Suprapubic skin (tissue), 4 donors: Measurements from ENCODE around the gene ZBTB20. TPM values are rescaled to one million over a fixed set of nuclear protein-coding genes. Genes with fewer than 3 reads are reported as not detected.

Experiments
- DNase-seq, 2 donors: peaks; one replicate each; pipeline ENCODE4 v3.0.0-alpha.2; 2019; ENCODE audit warnings: low spot score in 2 of 2
- H3K27ac ChIP-seq: fragments of 200-600 bp; sonication (generic); one replicate; pipeline ENCODE4 v1.5.1; 2019
- H3K27me3 ChIP-seq: fragments of 200-600 bp; sonication (generic); one replicate; pipeline ENCODE4 v1.5.1; 2019
- H3K36me3 ChIP-seq: fragments of 200-600 bp; sonication (generic); one replicate; pipeline ENCODE4 v1.5.1; 2019
- H3K4me1 ChIP-seq: fragments of 200-600 bp; sonication (generic); one replicate; pipeline ENCODE4 v1.5.1; 2019
- H3K4me3 ChIP-seq: fragments of 200-600 bp; sonication (generic); one replicate; pipeline ENCODE4 v1.5.1; 2019; ENCODE audit warnings: mild to moderate bottlenecking
- H3K9me3 ChIP-seq: fragments of 200-600 bp; sonication (generic); one replicate; pipeline ENCODE4 v1.5.1; 2019
- CTCF ChIP-seq, 2 donors: fragments of 200-600 bp in 1 of 2; fragments of 450-650 bp in 1 of 2; sonication (generic) in 1 of 2; IDR thresholded peaks; one replicate each; pipeline ENCODE4 v1.5.1; 2016 to 2019; ENCODE audit warnings: antibody characterized with exemption in 2 of 2, mild to moderate bottlenecking in 1 of 2, moderate library complexity in 1 of 2
- EP300 ChIP-seq: sonication (generic); formaldehyde crosslinking; IDR thresholded peaks from one replicate; pipeline ENCODE4 v1.6.1; 2017; ENCODE audit warnings: antibody characterized with exemption
- POLR2A ChIP-seq, 2 donors: fragments of 450-650 bp; IDR thresholded peaks; one replicate each; pipeline ENCODE4 v1.6.1; 2017; ENCODE audit warnings: antibody characterized with exemption in 2 of 2, mild to moderate bottlenecking in 2 of 2, moderate library complexity in 2 of 2
- POLR2AphosphoS5 ChIP-seq, 3 donors: sonication (generic); formaldehyde crosslinking; IDR thresholded peaks; one replicate each; pipeline ENCODE4 v1.6.1; 2017; ENCODE audit warnings: antibody characterized with exemption in 3 of 3
- WGBS: methylation state at CpG from one replicate; pipeline ENCODE4 v1.1.5; 2018; 5-methylcytosine and 5-hydroxymethylcytosine counted together
- total RNA-seq, 4 donors: library from RNA; depleted of rRNA; stranded (reverse); fragments of >200 nt; gene quantifications; one replicate each; pipeline ENCODE4 v1.1.0, GENCODE V29; 2016

ZBTB20 gene
- total RNA-seq, 4 donors from 2014 or later = 23.6 to 77.2 (median 39.4) TPM

- no peak overlapping the region for H3K27ac ChIP-seq
- no peak overlapping the region for H3K4me3 ChIP-seq
- no peaks in the 10 kb centered on the region for H3K9me3 ChIP-seq
- H3K27me3 ChIP-seq = no peaks in the 10 kb centered on the region
- no peaks in the 10 kb centered on the region for H3K36me3 ChIP-seq
- DNase-seq = no peak
- WGBS = 80% methylated on average over 2 of the region's 2 CpGs
- peaks cover 5% of the 10 kb centered on the region for H3K4me1 ChIP-seq
- no peak for TF ChIP-seq EP300
- no peak for TF ChIP-seq POLR2AphosphoS5 (IDR thresholded peaks at IDR 0.05)
- TF ChIP-seq CTCF (IDR thresholded peaks at IDR 0.05) = no peak
- no peak for TF ChIP-seq POLR2A (IDR thresholded peaks at IDR 0.05)
Observed at GRCh38 chr3:114714237-114714636, 432.9 kb downstream of the ZBTB20 start.

DNA sequence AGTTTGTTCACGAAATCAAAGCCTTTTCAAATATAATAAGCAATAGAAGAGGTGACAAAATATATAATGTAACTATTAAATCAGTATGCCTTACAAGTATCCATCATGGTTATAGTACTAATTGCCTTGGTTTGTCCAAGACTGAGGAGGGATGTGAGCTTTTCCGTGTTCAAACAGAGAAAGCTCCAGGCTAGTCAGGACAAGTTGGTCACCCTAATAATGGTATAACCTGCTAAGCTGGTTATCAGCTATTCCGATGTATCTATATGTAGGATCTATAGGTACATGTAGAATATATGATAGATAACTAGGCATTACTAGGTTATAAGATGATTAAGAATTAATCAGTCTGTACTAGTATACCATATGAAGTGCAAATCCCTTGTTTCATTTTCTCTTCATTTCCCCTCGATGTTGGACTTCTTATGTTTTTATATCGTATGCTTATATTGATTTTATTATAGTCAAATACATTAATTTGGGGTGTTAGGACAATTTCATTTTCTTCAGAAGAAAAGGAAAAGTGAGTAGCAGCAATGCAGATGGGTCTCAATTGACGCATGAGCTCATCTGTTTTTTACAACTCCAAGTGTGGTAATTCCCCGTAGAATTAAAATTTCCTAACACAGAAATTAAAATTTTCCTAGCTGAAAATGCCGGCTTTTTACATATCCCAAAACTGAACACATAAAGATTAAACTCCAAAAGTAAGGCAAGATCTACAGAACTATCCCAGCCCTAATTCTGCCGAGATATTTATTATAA, 434.2 kb downstream of the ZBTB20 start:
- WGBS = 77% methylated on average over 9 of the region's 9 CpGs
- no peak overlapping the region for H3K27ac ChIP-seq
- H3K4me3 ChIP-seq = no peak overlapping the region
- H3K27me3 ChIP-seq = no peaks in the 10 kb centered on the region
- DNase-seq = no peak
- no peaks in the 10 kb centered on the region for H3K36me3 ChIP-seq
- TF ChIP-seq CTCF (IDR thresholded peaks at IDR 0.05) = no peak
- TF ChIP-seq POLR2AphosphoS5 (IDR thresholded peaks at IDR 0.05) = no peak
- TF ChIP-seq POLR2A (IDR thresholded peaks at IDR 0.05) = no peak
- TF ChIP-seq EP300 = no peak
- peaks cover 5% of the 10 kb centered on the region for H3K4me1 ChIP-seq
- H3K9me3 ChIP-seq = no peaks in the 10 kb centered on the region

- no peak for TF ChIP-seq EP300
- no peak for TF ChIP-seq POLR2AphosphoS5 (IDR thresholded peaks at IDR 0.05)
- no peak for TF ChIP-seq POLR2A (IDR thresholded peaks at IDR 0.05)
- no peak for TF ChIP-seq CTCF (IDR thresholded peaks at IDR 0.05)
- H3K27me3 ChIP-seq = no peaks in the 10 kb centered on the region
- H3K36me3 ChIP-seq = no peaks in the 10 kb centered on the region
- 55% methylated on average over 2 of the region's 2 CpGs for WGBS
- H3K27ac ChIP-seq = no peak overlapping the region
- DNase-seq = no peak
- no peaks in the 10 kb centered on the region for H3K9me3 ChIP-seq
- H3K4me3 ChIP-seq = no peak overlapping the region
- peaks cover 12% of the 10 kb centered on the region for H3K4me1 ChIP-seq
Observed at GRCh38 chr3:114711321-114711886, 435.7 kb downstream of the ZBTB20 start.

DNA sequence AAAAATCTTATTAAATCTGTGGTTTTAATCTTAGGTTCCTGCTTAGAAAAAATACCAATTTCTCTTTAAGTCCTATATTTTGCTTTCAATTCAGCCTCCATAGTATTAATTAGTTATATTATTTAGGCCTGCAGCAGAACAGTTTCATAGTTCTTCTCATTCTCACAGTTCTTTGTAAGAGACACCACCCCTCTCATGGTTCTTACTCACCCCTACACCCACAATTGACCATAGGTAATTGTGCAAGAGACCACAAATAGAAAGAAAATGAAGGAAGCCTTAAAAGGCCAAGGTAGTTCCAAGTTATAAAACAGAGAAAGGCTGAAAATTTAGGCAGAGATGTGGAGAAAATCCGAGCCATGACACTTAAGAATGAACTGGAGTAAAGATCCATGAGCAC, 438.0 kb downstream of the ZBTB20 start:
- H3K4me3 ChIP-seq = no peak overlapping the region
- H3K36me3 ChIP-seq = no peaks in the 10 kb centered on the region
- TF ChIP-seq CTCF (IDR thresholded peaks at IDR 0.05) (no peak), POLR2A (IDR thresholded peaks at IDR 0.05) (no peak), EP300 (no peak), POLR2AphosphoS5 (IDR thresholded peaks at IDR 0.05) (no peak)
- 100% methylated on average over 1 of the region's 1 CpG for WGBS
- peaks cover 19% of the 10 kb centered on the region for H3K4me1 ChIP-seq
- H3K9me3 ChIP-seq = no peaks in the 10 kb centered on the region
- H3K27ac ChIP-seq = no peak overlapping the region
- no peak for DNase-seq
- H3K27me3 ChIP-seq = no peaks in the 10 kb centered on the region

DNA sequence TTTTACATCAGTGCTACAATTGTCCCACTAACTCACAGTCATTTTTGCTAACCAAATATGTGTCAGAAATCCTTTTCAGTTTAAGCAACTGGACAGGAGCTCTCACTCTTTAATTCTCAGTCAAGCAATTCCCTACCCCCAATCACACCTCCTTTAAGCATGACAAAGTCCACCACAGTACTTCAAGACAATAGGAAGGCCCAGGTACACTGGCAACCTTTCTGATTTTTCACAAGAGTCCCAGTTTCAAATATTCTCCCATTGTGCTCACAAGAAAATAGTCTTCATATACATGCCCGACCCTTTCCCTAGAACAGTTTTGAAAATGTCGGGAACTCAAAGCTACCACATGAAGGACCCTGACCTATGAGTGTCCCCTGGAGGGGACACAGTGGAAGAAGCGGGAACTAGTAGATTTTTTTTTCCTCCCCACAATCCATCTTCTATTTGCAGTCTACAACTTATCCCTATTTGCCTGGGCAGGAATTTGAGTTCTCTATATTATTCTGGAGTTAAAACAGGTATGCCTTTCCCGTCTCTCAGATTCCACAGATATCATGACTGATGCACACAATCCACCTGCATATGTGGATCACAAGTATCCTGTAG, 439.7 kb downstream of the ZBTB20 start:
- 91% methylated on average over 4 of the region's 4 CpGs for WGBS
- Histone ChIP-seq H3K4me3 (no peak overlapping the region), H3K27me3 (no peaks in the 10 kb centered on the region), H3K36me3 (no peaks in the 10 kb centered on the region), H3K27ac (no peak overlapping the region), H3K9me3 (no peaks in the 10 kb centered on the region), H3K4me1 (peaks cover 18% of the 10 kb centered on the region)
- TF ChIP-seq EP300 = no peak
- no peak for TF ChIP-seq POLR2A (IDR thresholded peaks at IDR 0.05)
- no peak for TF ChIP-seq CTCF (IDR thresholded peaks at IDR 0.05)
- no peak for TF ChIP-seq POLR2AphosphoS5 (IDR thresholded peaks at IDR 0.05)
- DNase-seq = no peak
